C4-2B (cell line): ENCODE measurements around the gene PTPRN2.

ENCODE experiments used
- H3K27ac ChIP-seq: fragments of 450-650 bp; 2 replicates; pipeline ENCODE4 v1.5.1; 2017
- CTCF ChIP-seq: fragments of 450-650 bp; conservative IDR thresholded peaks from 2 replicates; pipeline ENCODE4 v1.5.1; 2017; ENCODE audit warnings: mild to moderate bottlenecking
- ZFX ChIP-seq: fragments of 450-650 bp; IDR thresholded peaks from 2 replicates; pipeline ENCODE4 v1.6.1; 2017

The PTPRN2 gene

GRCh38 chr7:158094671-158095226 lies 492.9 kb downstream of the PTPRN2 start:
- H3K27ac ChIP-seq: no peak overlapping the region
- TF ChIP-seq ZFX: no peak
- no peak for TF ChIP-seq CTCF

- no peak overlapping the region for H3K27ac ChIP-seq
- TF ChIP-seq CTCF: no peak
- TF ChIP-seq ZFX: no peak
Measured at GRCh38 chr7:158094046-158094445, 493.6 kb downstream of the PTPRN2 start.

- no peak overlapping the region for H3K27ac ChIP-seq
- TF ChIP-seq ZFX (no peak), CTCF (no peak)
Measured at GRCh38 chr7:158093156-158093796, 494.3 kb downstream of the PTPRN2 start.

- TF ChIP-seq CTCF: no peak
- TF ChIP-seq ZFX: no peak
- H3K27ac ChIP-seq: no peak overlapping the region
Measured at GRCh38 chr7:158087196-158087595, 500.4 kb downstream of the PTPRN2 start.

- H3K27ac ChIP-seq: no peak overlapping the region
- TF ChIP-seq ZFX (no peak), CTCF (no peak)
Measured at GRCh38 chr7:158085741-158086695, 501.6 kb downstream of the PTPRN2 start.

GRCh38 chr7:158084555-158084954 lies 503.1 kb downstream of the PTPRN2 start:
- TF ChIP-seq ZFX (no peak), CTCF (no peak)
- no peak overlapping the region for H3K27ac ChIP-seq
